Middle frontal gyrus (tissue), 1 donor: ENCODE data around the gene SORCS1.

Source experiments
- DNase-seq: peaks from one replicate; pipeline ENCODE4 v3.0.0-alpha.2; 2015; ENCODE audit warnings: low spot score; ENCODE audit errors: extremely low spot score

Gene SORCS1

GRCh38 chr10:106612381-106612780 is 552.1 kb downstream of the SORCS1 start:
- no peak for DNase-seq

GRCh38 chr10:106609470-106610266 is 554.8 kb downstream of the SORCS1 start:
- no peak for DNase-seq

- no peak for DNase-seq
These were observed 556.4 kb downstream of the SORCS1 start for GRCh38 chr10:106608066-106608465.

- no peak for DNase-seq
These were observed 569.2 kb downstream of the SORCS1 start for GRCh38 chr10:106595281-106595680.

GRCh38 chr10:106593876-106594275 is 570.6 kb downstream of the SORCS1 start:
- DNase-seq = no peak

GRCh38 chr10:106592396-106592795 is 572.1 kb downstream of the SORCS1 start:
- DNase-seq = no peak

GRCh38 chr10:106582291-106582690 is 582.2 kb downstream of the SORCS1 start:
- DNase-seq = peak; percentile 50

- no peak for DNase-seq
These were observed 586.8 kb downstream of the SORCS1 start for GRCh38 chr10:106577756-106578155.

- no peak for DNase-seq
These were observed 587.2 kb downstream of the SORCS1 start for GRCh38 chr10:106577266-106577665.

- DNase-seq = no peak
These were observed 588.0 kb downstream of the SORCS1 start for GRCh38 chr10:106576534-106576933.

- no peak for DNase-seq
These were observed 591.4 kb downstream of the SORCS1 start for GRCh38 chr10:106573106-106573505.

- DNase-seq = peak; percentile 44
These were observed 593.1 kb downstream of the SORCS1 start for GRCh38 chr10:106571192-106571946.

GRCh38 chr10:106570268-106570667 is 594.2 kb downstream of the SORCS1 start:
- DNase-seq = no peak

- no peak for DNase-seq
These were observed 596.9 kb downstream of the SORCS1 start for GRCh38 chr10:106567629-106568028.

- DNase-seq = peak; percentile 33
These were observed 597.6 kb downstream of the SORCS1 start for GRCh38 chr10:106566873-106567272.

GRCh38 chr10:106565546-106565945 is 599.0 kb downstream of the SORCS1 start:
- no peak for DNase-seq

- no peak for DNase-seq
These were observed 601.1 kb downstream of the SORCS1 start for GRCh38 chr10:106563384-106563783.

- DNase-seq = no peak
These were observed 603.4 kb downstream of the SORCS1 start for GRCh38 chr10:106560925-106561640.

- no peak for DNase-seq
These were observed 605.1 kb downstream of the SORCS1 start for GRCh38 chr10:106559442-106559841.

GRCh38 chr10:106557951-106558733 is 606.4 kb downstream of the SORCS1 start:
- DNase-seq = no peak

GRCh38 chr10:106557053-106557452 is 607.5 kb downstream of the SORCS1 start:
- DNase-seq = no peak
